Kidney (tissue), 14 donors: ENCODE data around the gene SLC25A11. TPM values are rescaled to one million over a fixed set of nuclear protein-coding genes. Genes with fewer than 3 reads are reported as not detected.

ENCODE experiments used
- DNase-seq, 5 donors: peaks; one replicate each; pipeline ENCODE4 v3.0.0-alpha.2; 2013 to 2020
- FAIRE-seq: peaks from 2 replicates; lab custom pipeline; 2012; peaks lifted over from hg19 to GRCh38; lab: Jason Lieb, UNC
- H3K27ac ChIP-seq, 2 donors: one replicate each; pipeline ENCODE4 v1.7.0; 2013; ENCODE audit warnings: low read depth in 2 of 2, low read length in 2 of 2, inconsistent platforms in 1 of 2
- H3K27me3 ChIP-seq: one replicate; pipeline ENCODE4 v1.7.1; 2013; ENCODE audit warnings: low read length, inconsistent platforms; ENCODE audit not compliant: control insufficient read depth, insufficient read depth
- H3K36me3 ChIP-seq, 3 donors: one replicate each; pipeline versions ENCODE4 v1.7.0 to v1.7.1; 2013; ENCODE audit warnings: low read length in 3 of 3, control low read depth in 1 of 3, inconsistent platforms in 1 of 3; ENCODE audit not compliant: insufficient read depth in 3 of 3, control insufficient read depth in 2 of 3
- H3K4me1 ChIP-seq, 3 donors: one replicate each; pipeline versions ENCODE4 v1.7.0 to v1.7.1; 2013; ENCODE audit warnings: low read length in 3 of 3, inconsistent platforms in 1 of 3, low read depth in 1 of 3; ENCODE audit not compliant: control insufficient read depth in 2 of 3, insufficient read depth in 2 of 3
- H3K4me3 ChIP-seq, 3 donors: one replicate each; pipeline versions ENCODE4 v1.7.0 to v1.8.1; 2013; ENCODE audit warnings: low read length in 3 of 3, control low read depth in 1 of 3, inconsistent platforms in 1 of 3
- H3K9ac ChIP-seq, 3 donors: one replicate each; pipeline versions ENCODE4 v1.7.0 to v1.7.1; 2013; ENCODE audit warnings: low read length in 3 of 3, control low read depth in 1 of 3, inconsistent platforms in 1 of 3
- H3K9me3 ChIP-seq, 3 donors: one replicate each; pipeline versions ENCODE4 v1.7.0 to v1.7.1; 2013; ENCODE audit warnings: low read length in 3 of 3, control low read depth in 1 of 3, inconsistent platforms in 1 of 3; ENCODE audit not compliant: control insufficient read depth in 2 of 3, insufficient read depth in 1 of 3
- intact Hi-C: fragments of 100-400 bp; cut with DNase I; formaldehyde crosslinking; loops from one replicate; pipeline ENCODE4 v1.11.1; 2022
- polyA plus RNA-seq: library from polyadenylated mRNA; stranded (reverse); fragments of 350-450 nt; fragmentation: Illumina TruSeq; extraction: RNeasy Lipid Tissue Mini Kit (QIAGEN cat#74804); gene quantifications from one replicate; pipeline ENCODE4 v1.2.3, GENCODE V29; 2014; ENCODE audit warnings: low read depth, low replicate concordance; ENCODE audit not compliant: insufficient read depth
- total RNA-seq: library from RNA; stranded (reverse); fragmentation: NEBNext Ultra II Directional; extraction: Animal tissue kit (Norgen Biotek cat#: 25700); gene quantifications from one replicate; pipeline ENCODE4 v1.2.1, GENCODE V29; 2021
- TF ChIP-seq, protein P1 (sequence below): IDR thresholded peaks from 3 replicates; pipeline ENCODE4 v1.5.1; 2012; ENCODE audit warnings: mild to moderate bottlenecking, moderate library complexity, borderline replicate concordance; ENCODE audit not compliant: insufficient read depth; ENCODE audit errors: extremely low read depth
- donor health status: control.
- donor health status: control.
- donor health status: control.
- donor health status: control.
- donor health status: control.
- donor health status: DM: yes; HTN: yes; CAD: no.
- donor health status: Normal renal cell carcinoma (clear cell type).

SLC25A11 gene
- total and polyA plus RNA-seq, 2 donors from 2014 or later = 60.0 to 173 TPM

DNA sequence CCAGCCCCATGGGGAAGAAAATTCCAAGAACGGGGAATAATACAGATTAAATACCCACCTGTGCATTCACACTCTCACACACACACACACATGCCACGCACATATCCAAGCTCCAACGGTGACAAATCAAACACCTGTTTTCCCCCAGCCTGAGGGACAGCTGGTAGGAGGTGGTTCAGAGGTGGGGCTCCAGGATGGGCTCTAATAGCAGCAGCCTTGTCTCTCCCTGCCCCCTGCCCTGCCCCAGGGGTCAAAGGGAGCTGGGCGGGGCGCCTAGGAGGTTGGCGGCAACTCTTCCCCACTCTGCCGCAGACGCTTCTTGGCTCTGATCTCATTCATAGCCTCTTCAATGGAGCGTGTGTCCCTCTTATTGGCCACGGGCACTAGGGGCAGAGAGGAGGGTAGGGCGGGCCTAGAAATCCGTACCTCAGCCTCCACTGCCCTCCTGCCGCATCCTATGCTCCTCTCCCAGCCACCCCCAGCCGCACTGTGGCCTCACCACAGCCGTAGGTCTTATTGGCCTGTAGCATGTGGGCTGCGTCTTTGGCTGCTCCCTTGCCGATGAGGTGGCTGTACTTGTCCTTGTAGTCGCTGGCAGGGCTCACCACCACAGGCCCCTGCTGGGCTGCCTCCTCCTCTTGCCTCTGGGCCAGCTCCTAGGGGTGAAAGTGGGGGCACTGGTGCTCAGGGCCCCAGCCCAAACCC lies 19.6 kb upstream of the SLC25A11 start:
- TF ChIP-seq, protein P1, sequence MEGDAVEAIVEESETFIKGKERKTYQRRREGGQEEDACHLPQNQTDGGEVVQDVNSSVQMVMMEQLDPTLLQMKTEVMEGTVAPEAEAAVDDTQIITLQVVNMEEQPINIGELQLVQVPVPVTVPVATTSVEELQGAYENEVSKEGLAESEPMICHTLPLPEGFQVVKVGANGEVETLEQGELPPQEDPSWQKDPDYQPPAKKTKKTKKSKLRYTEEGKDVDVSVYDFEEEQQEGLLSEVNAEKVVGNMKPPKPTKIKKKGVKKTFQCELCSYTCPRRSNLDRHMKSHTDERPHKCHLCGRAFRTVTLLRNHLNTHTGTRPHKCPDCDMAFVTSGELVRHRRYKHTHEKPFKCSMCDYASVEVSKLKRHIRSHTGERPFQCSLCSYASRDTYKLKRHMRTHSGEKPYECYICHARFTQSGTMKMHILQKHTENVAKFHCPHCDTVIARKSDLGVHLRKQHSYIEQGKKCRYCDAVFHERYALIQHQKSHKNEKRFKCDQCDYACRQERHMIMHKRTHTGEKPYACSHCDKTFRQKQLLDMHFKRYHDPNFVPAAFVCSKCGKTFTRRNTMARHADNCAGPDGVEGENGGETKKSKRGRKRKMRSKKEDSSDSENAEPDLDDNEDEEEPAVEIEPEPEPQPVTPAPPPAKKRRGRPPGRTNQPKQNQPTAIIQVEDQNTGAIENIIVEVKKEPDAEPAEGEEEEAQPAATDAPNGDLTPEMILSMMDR = no peak
- H3K4me1 ChIP-seq = no peaks in the 10 kb centered on the region
- H3K36me3 ChIP-seq = peaks cover 2 to 18% (median 10%) of the 10 kb centered on the region in 3 donors
- FAIRE-seq (no peak), DNase-seq (no peak)
- no peak overlapping the region for H3K27ac ChIP-seq
- no peak overlapping the region for H3K9ac ChIP-seq
- intact Hi-C loops = no loop called here
- no peaks in the 10 kb centered on the region for H3K27me3 ChIP-seq
- no peaks in the 10 kb centered on the region for H3K9me3 ChIP-seq
- H3K4me3 ChIP-seq = no peak overlapping the region

DNA sequence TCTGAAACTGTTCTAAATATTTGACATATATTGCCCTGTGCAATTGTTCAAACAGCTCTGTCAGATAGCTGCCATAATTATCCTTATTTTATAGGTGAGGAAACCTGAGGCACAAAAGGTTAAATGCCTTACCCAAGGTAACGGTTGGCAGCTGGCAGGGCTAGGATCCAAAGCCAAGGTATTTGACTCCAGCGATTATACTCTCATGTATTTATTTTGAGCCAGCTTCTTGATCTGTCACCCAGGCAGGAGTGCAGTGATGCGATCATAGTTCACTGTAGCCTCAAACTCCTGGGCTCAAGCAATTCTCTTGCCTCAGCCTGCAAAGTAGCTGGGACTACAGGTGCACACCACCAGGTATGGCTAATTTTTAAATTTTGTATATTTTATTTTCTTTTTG lies 18.3 kb upstream of the SLC25A11 start:
- Histone ChIP-seq H3K36me3 (peaks cover 2 to 18% (median 10%) of the 10 kb centered on the region in 3 donors), H3K4me3 (no peak overlapping the region), H3K9me3 (no peaks in the 10 kb centered on the region), H3K9ac (no peak overlapping the region), H3K27ac (no peak overlapping the region), H3K4me1 (no peaks in the 10 kb centered on the region), H3K27me3 (no peaks in the 10 kb centered on the region)
- DNase-seq (no peak), FAIRE-seq (no peak)
- intact Hi-C loops = no loop called here
- TF ChIP-seq, protein P1 = no peak

DNA sequence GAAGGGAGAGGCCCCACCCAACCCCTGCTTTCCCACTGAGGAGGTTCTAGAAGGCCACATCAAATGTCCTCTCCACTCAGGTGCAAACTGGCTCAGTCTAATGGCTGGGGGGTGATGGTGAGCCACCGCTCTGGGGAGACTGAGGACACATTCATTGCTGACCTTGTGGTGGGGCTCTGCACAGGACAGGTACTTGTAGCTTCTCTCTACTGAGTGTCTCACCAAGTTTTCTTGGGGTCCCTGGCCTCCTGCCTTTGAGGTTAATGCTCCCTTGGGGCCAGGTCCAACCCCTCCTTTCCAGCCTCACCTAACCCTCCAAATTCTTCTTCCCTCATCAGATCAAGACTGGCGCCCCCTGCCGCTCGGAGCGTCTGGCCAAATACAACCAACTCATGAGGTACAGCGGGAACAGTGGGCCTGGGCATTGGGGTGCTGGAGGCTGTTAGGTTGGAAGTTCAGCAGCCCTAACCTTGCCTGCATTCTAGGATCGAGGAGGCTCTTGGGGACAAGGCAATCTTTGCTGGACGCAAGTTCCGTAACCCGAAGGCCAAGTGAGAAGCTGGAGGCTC lies 16.7 kb upstream of the SLC25A11 start:
- TF ChIP-seq, protein P1 = no peak

More for the DNA sequence above, 16.7 kb upstream of the SLC25A11 start:
- intact Hi-C loops = no loop called here
- no peak for DNase-seq
- Histone ChIP-seq H3K27me3 (no peaks in the 10 kb centered on the region), H3K27ac (no peak overlapping the region), H3K9me3 (no peaks in the 10 kb centered on the region), H3K4me1 (no peaks in the 10 kb centered on the region), H3K4me3 (no peak overlapping the region), H3K9ac (no peak overlapping the region), H3K36me3 (peaks cover 2 to 18% (median 10%) of the 10 kb centered on the region in 3 donors)
- FAIRE-seq = no peak
